VCaP (cell line): Measurements from ENCODE around the gene DCTN2.
A peak's percentile ranks its signal among the peaks of the same experiment; 100 is the strongest.

Source experiments
- H3K27ac ChIP-seq: fragments of 450-650 bp; 2 replicates; pipeline ENCODE4 v1.5.1; 2017
- TF ChIP-seq, protein P1 (sequence below): fragments of 450-650 bp; conservative IDR thresholded peaks from 2 replicates; pipeline ENCODE4 v1.5.1; 2017; ENCODE audit warnings: mild to moderate bottlenecking, moderate library complexity

Gene DCTN2

DNA sequence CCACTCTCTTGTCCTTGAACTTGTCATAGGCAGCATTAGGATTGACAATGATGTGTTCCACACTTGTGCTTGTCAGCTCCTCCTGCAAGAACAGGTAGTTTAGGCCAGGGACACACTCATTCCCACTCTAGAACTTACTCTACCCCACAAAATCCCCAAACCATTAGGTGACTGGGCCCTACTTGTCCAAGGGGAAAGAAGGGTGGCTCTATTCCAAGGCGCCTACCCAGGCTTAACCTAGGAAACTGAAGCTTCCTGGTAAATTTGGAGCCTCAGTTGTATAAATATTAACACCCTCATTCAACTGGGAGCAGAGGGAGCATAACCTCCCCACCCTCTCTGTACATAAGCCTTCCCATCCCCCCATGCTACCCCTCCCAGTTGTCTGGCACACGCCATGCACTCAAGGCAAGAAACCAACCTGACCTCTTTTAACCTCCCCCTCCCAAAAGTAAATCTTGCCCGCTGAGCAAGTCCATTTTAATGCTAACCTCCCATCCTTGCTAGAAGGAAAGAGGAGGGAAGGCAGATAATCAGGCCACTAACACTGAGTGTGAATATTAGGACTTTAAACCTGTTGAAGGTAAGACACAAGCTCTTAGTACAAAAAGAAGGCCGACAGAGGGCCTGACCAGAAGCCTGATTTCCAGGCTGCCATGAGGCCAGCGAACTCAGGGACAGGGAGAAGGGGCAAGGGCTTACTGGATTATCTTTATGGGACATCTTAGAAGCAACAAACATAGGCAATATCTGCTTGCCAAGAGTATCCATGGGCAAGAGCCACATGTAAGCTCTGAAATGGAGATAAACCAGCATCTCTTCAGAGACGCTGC lies 11.0 kb downstream of the DCTN2 start:
- H3K27ac ChIP-seq = peak overlapping the region; percentile 79
- TF ChIP-seq, protein P1, sequence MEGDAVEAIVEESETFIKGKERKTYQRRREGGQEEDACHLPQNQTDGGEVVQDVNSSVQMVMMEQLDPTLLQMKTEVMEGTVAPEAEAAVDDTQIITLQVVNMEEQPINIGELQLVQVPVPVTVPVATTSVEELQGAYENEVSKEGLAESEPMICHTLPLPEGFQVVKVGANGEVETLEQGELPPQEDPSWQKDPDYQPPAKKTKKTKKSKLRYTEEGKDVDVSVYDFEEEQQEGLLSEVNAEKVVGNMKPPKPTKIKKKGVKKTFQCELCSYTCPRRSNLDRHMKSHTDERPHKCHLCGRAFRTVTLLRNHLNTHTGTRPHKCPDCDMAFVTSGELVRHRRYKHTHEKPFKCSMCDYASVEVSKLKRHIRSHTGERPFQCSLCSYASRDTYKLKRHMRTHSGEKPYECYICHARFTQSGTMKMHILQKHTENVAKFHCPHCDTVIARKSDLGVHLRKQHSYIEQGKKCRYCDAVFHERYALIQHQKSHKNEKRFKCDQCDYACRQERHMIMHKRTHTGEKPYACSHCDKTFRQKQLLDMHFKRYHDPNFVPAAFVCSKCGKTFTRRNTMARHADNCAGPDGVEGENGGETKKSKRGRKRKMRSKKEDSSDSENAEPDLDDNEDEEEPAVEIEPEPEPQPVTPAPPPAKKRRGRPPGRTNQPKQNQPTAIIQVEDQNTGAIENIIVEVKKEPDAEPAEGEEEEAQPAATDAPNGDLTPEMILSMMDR = no peak

DNA sequence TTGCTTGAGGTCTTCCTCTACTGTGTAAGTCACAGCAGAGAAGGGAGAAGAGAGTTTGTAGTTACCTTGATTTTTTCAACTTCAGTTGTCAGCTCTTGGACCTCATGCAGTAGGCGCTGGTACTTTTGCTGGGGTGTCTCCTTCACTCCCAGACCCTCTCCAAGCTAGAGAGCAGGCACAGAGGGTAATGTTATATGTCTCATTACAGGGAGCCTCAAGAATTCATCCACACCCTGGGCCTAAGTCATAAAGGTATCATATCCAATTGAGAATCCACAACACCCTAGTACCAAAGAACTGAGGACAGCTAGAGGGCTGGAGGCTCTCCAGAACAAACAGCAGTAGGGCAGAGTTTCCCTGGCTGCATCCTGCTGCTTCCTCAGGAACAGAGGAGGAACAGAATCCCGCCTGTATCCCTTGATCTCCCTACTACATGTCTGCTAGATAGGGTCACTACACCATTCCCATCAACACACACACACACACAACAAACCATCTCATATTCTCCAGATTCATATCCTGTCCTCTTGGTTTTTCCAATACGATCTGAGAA lies 11.9 kb downstream of the DCTN2 start:
- TF ChIP-seq, protein P1 = no peak
- H3K27ac ChIP-seq = peak overlapping the region; percentile 79

DNA sequence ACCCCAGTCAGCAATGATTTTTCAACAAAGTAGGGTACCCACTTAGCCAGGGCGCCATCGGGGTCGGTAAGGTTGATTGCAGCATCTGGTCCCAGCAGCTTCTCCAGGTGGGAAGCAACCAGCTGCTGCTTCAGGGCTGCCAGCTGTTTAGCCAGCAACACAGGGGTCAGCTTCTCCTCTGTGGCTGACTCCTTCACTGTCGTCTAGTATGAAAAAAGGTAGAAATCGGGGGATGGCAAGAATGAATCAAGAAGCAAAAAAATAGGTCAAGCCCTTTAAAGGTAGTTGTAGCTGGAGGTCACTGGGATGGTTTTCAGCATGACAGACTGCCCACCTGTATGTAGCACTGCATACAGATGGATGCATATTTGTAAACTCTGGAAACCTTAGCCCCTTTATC lies 12.7 kb downstream of the DCTN2 start:
- TF ChIP-seq, protein P1 = no peak
- H3K27ac ChIP-seq = no peak overlapping the region

DNA sequence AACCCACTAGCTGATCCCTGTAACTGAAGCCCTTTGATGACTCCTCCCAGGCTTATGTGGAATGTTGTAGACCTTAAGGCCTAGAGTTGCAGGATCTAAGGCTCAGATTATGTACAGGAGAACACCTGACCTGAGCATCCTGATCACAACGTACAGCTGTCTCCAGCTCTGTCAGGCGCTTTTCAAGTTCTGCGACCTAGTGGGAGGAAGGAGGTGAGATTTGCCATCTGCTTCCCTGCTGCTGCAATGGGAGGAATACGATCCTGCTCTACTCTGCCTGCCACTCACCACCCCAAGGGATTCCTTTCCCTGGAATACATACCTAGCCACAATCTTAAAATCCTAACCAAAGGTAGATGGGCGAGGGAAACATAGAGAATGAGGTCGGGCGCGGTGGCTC lies 13.9 kb downstream of the DCTN2 start:
- no peak overlapping the region for H3K27ac ChIP-seq
- TF ChIP-seq, protein P1 = no peak

DNA sequence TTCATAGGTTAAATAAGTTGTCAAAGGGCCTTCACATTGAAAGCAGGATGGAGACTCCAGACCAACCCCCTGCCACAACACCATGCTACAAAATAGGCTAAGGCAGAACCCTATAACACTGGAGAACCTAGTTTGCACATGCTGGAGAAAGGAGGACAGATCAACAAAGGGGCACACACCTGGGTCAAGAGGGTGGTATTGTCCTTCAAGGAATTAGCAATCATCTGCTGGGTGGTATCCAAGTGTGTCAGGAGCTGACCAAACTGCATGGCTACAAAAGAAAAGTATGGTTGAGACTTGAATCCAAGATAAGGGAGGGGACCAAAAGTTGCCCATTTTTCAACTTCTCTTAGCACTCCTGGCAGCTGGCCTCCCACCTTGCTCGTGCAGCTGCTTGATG lies 15.2 kb downstream of the DCTN2 start:
- no peak overlapping the region for H3K27ac ChIP-seq
- TF ChIP-seq, protein P1 = no peak

DNA sequence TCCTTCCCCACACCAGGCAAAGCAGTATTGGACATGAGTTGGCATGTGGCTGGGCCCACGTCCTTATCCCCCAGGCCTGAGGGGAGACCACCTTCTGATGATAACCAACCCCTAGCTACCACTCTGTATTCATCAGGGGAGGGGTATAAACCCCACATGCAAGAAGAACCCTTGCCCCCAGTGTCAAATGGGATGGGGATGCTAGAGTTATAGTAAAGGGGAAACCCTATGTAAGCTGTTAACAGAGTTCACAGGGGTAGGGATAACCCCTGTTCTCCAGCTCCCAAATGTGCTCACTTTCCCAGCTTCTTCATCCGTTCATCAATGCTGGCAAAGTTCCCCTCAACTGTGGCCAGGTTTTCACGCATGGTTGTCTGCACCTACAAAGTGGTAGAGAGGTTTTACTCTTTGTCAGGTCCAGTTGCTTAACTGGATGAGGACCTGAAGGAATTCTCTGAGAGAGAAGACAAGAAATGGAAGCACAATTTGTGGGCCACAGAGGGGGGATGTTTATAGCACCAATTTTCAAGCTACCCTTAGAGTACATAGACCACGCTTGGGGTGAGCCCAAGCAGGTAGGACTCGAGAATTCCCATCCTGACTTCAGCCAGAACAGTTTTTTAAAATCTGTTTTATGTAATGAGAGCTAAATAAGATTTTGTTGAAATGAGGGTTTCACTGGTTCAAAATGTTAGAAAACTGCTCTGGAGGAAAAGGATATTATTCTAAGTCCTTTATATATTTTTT lies 16.4 kb downstream of the DCTN2 start:
- TF ChIP-seq, protein P1 = no peak
- H3K27ac ChIP-seq = no peak overlapping the region

DNA sequence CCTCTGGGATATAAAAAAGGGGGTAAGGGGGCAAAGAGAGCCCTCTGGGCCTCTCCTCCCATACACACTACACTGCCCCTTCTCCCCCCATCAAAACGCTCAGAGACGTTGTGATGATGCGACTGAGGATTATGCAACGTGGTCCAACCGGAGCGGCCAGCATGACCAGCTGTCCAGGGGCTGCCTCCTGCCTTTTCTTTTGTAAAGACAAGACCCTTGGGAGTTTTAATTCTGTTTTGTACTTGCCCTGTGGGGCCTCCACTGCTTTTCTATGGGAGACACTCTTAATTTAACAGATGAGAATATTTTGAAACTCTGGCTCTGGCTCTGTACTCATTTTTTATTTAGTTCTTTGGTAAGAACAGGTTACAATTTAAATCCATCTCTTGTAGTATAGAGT lies 17.2 kb downstream of the DCTN2 start:
- no peak overlapping the region for H3K27ac ChIP-seq
- TF ChIP-seq, protein P1 = no peak
